ENCODE results near the gene LY6G5C.
A peak's percentile ranks its signal among the peaks of the same experiment; 100 is the strongest.
"Not testable (repeated sequence)": the region's sequence is repeated elsewhere in the genome, so short reads cannot be mapped to it uniquely, and the experiment has no call there.

The LY6G5C gene

DNA sequence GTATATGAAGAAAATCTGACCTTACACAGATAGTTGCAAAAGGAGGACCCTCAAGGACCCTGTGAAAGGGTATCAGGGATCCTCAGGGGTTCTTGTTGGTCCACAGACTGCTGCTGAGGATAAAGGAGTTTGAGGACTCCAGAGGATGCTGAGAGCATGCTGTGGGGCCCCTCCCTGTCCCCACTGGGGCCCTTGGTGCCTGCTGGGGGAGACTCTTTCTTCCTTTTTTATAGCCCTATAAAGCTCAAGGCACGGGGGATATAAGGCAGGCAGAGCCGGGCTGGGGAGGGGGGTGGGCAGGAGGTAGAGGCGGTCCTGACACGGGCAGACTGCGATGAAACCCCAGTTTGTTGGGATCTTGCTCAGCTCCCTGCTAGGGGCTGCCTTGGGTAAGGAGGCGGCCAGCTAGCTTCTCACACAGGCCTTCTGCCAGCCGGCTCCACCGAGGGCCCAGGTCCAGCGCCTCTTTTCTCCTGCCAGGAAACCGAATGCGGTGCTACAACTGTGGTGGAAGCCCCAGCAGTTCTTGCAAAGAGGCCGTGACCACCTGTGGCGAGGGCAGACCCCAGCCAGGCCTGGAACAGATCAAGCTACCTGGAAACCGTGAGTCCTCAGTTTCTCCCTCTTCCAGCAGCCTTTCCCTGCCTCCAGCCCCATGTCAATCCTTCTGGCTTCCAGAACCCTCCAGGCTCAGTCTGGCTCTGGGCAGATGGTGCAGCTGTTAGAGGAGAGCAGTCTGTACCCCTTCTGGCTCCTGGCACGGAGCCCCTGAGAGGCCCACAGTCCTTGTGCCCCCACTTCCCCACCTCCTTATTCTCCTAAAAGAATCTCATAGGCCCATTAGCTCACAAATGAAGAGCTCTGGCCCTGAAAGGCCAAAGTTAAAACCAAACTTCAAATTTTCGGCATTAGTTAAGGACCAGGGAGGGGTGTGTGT, 34.4 kb upstream of the LY6G5C start, which contains the start of gene LY6G6D:
LY6G6D (plus strand) TSS at position 327 of the 937 bp plus-strand sequence; CDS start at position 335, 8 bp downstream.
- DNase-seq: no peak

DNA sequence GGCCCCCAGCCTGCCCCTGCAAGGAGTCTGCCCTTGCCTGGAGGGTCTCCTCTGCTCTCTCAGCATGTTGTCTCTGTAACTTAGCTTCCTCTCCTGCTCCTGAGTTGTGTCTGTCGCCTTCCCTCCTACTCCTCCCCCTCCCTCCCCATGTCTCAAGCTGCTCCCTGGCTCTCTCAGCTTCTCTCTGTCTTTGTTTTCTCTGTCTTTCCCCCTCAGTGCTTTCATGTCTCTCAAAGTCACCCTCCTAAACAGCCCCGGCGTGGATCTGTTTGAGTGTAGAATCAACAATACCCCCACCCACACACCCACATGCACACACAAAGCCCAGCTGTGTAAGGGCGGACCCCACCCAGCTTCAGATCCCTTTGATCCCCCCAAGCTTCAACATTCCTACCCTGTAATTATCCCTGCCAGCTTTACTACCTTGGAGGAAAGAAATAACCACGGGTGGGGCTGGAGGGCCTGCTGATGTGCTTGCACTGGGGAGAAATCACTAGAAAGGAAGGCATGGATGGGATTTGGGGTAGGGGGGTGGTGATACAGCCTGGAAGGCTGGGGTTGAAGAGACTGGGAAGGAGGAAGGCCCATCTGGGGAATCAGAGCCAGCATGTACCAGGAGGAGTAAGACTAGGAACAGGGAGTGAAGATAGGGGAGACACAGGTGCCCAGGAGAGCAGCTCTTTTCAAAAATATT, 33.3 kb upstream of the LY6G5C start:
- no peak for DNase-seq

GRCh38 chr6:31713465-31713864, 32.6 kb upstream of the LY6G5C start:
- DNase-seq: no peak

GRCh38 chr6:31712296-31712695, 31.4 kb upstream of the LY6G5C start:
- DNase-seq: no peak

- DNase-seq: no peak
Measured at GRCh38 chr6:31711233-31711632, 30.4 kb upstream of the LY6G5C start.

GRCh38 chr6:31710523-31711219, 29.8 kb upstream of the LY6G5C start:
- no peak for DNase-seq

DNA sequence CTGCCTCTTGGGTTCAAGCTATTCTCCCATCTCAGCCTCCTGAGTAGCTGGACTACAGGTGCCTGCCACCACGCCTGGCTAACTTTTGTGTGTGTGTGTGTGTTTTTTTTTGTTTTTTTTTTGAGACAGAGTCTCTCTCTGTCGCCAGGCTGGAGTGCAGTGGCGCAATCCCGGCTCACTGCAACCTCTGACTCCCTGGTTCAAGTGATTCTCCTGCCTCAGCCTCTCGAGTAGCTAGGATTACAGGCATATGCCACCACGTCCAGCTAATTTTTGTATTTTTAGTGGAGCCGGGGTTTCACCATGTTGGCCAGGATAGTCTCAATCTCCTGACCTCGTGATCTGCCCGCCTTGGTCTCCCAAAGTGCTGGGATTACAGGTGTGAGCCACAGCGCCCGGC, 28.3 kb upstream of the LY6G5C start:
- DNase-seq: not testable (repeated sequence)

- no peak for DNase-seq
Measured at GRCh38 chr6:31708224-31708623, 27.4 kb upstream of the LY6G5C start.

- no peak for DNase-seq
Measured at GRCh38 chr6:31707701-31708100, 26.8 kb upstream of the LY6G5C start.

- DNase-seq: no peak
Measured at GRCh38 chr6:31706599-31706998, 25.7 kb upstream of the LY6G5C start, which contains the start of gene LY6G6F. Gene LY6G6F (plus strand): TSS chr6:31706866. CDS start chr6:31706907, 41 bp downstream.

DNA sequence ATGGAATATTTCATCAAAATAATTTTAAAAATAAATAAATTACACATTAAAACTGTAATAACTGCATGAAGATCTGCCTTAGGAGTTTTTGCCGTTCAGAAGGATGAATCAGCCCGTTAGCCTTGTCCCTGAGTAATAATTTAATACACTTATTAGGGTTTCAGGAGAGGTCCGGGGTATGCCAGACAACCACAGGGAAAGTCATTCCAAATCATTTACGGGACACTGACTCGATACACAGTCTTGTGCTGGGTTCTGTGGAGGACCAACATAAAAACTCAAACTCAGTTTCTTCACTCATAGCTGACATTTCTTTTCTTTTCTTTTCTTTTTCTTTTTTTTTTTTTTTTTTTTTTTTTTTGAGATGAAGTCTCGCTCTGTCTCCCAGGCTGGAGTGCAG, 25.1 kb upstream of the LY6G5C start:
- no peak for DNase-seq

- DNase-seq: peak; percentile 94
Measured at GRCh38 chr6:31702819-31703716, 22.2 kb upstream of the LY6G5C start, which contains the start of gene ABHD16A. Gene ABHD16A (minus strand): TSS chr6:31703324. CDS start chr6:31703281, 43 bp downstream.

DNA sequence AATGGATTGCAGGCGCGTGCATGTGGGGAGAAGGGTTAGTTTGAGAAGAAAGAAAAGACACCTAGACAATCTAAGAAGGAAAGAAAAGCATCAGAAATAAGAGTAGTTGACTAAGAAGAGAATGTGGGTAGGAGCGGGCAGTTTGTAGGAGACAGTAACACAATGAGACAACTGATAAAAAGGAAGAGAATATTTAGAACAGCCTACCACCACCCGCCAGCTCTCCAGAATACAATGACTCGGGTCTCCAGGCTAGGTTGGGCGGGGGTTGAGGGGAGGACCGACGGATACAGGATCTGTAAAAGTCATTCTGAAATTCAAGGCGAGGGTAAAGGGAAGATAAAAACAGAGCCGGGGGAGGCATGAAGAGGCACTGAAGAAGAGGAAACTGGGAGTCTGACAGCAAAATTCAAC, 21.5 kb upstream of the LY6G5C start:
- peak; percentile 47 for DNase-seq

DNA sequence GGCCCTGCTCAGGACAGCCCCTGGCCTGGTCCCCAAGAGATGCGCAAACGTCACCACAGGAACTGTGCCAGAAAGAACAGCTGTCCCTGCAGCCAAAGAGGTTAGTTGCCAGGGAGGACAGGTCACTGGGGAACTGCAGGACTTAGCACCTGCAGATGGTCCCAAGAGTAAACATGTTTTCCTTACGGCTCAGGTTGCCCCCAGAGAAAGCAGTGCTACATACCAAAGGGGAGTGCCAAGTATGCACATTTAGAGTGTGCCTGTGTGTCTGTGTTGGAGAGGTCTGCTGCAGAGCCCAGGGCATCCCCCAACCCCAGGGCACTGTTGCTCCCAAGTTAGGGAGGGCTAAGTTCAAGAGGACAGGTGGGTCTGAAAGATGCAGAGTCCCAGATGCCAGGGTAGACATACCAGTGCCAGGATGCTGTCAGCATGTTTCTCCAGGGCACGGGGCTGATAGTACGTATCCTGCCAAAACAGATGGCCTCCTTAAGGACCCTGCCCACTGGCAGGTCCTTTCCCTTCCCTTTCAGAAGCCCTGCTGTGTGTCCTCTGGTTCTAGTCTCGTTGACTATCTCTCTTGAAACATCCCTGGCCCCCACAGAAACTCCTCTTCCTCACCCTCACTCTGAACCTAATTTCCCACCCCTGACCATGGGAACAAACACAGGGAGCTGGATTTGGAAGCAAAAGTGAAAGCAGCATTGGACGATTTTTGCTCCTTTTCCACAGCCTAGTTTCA, 21.0 kb upstream of the LY6G5C start:
- no peak for DNase-seq

GRCh38 chr6:31700740-31701401, 20.0 kb upstream of the LY6G5C start:
- no peak for DNase-seq

- DNase-seq: no peak
Measured at GRCh38 chr6:31697555-31697954, 16.7 kb upstream of the LY6G5C start.

DNA sequence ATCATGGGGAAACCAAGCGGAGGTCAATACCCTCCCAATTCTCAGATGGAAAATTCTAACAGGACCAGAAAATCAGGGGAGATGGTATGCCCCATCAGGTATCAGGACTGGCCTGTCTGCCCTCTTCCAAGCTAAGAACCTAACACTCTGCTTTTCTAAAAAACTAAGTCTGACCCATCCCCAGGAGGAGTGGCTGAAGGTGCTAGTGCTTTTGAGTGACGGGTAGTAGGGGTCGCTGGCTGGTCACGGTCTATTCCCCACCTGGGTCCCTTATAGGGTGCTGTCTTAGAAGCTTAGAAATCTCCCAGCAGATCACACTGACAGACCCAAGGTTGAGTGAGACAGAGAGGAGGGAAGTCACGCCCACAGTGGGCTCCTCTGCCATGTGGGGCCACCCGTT, 12.7 kb upstream of the LY6G5C start:
- DNase-seq: no peak

- no peak for DNase-seq
Measured at GRCh38 chr6:31692886-31693285, 12.0 kb upstream of the LY6G5C start.

GRCh38 chr6:31692353-31692752, 11.5 kb upstream of the LY6G5C start:
- DNase-seq: no peak

DNA sequence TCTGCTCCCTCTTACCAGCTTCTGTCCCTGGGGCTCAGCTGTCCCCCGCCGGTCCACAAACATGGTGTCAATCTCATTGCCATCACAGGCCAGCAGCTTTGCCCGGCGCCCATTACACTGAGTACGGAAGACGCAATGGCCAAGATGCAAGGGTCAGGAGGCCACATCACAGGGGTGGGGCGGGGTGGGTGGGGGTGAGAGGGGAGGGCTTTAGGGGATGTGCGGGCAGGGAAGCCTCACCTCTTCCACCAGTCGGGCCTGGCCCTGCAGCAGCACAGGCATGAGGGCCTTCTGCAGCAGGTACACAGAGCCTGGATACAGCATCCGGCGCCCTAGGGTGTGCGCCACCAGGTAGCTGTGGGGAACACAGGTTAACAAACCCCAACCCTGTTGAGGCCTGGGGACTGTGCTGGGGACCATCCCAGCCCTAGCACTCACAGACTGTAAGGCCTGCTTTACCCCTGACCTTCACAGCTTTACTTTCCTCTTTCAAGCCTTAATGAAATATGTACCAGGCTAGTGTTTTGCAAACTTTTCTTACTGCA, 10.8 kb upstream of the LY6G5C start:
- DNase-seq: no peak

Data from NCI-H526 treated with DMSO at 0.1 percent for 48 hours (cell line).